ENCODE measurements around the gene DQX1. TPM values are rescaled to one million over a fixed set of nuclear protein-coding genes. Genes with fewer than 3 reads are reported as not detected.

DQX1 gene
- total and polyA plus RNA-seq, 9 of the 15 experiments (the other 6 are each of a cell fraction or from before 2014, with no cell fraction given): 0.04 to 0.38 (median 0.18) TPM; not detected in 1

DNA sequence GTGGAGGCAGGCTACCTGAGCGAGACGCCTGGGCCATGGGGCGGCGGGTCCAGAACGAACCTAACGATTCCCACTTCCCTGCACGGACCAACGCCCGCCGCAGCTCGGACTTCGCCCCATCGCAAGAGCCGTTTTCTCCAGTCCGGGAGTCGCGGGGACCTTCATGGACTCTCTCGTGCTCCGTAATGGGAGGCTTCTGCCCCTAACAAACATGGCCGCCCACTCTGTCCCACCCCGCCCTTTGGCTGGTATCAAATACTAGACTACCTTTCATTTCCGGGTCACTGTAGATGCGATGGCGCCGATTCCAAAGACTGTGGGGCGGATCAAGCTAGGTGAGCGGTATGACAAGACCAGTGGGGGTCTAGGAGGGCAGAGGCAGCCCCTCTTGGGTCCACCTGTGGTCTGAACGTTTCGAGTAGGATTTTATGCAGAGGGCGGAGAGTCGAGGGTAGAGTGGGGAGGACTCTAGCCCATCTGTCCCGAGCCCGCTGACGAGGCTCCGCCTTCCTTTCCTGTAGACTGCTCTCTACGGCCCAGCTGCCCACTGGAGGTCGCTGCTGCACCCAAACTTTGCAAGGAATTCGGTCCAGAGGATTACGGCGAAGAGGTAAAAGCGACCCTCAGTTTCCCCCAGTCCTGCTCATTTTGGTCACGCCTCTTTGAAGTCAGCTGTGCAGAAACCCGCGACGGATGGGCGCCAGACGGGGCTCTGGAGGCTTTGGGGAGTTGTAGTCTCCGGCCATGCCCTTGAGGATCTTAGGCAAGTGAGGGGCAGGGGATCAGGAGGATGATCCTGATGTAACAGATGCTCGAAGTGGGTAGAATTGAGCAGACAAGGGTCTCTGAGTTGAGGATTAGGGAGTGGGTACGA lies 43.0 kb downstream of the DQX1 start, which contains the start of the genes CCDC142 and TTC31 (continued):
- TF ChIP-seq, protein P1, sequence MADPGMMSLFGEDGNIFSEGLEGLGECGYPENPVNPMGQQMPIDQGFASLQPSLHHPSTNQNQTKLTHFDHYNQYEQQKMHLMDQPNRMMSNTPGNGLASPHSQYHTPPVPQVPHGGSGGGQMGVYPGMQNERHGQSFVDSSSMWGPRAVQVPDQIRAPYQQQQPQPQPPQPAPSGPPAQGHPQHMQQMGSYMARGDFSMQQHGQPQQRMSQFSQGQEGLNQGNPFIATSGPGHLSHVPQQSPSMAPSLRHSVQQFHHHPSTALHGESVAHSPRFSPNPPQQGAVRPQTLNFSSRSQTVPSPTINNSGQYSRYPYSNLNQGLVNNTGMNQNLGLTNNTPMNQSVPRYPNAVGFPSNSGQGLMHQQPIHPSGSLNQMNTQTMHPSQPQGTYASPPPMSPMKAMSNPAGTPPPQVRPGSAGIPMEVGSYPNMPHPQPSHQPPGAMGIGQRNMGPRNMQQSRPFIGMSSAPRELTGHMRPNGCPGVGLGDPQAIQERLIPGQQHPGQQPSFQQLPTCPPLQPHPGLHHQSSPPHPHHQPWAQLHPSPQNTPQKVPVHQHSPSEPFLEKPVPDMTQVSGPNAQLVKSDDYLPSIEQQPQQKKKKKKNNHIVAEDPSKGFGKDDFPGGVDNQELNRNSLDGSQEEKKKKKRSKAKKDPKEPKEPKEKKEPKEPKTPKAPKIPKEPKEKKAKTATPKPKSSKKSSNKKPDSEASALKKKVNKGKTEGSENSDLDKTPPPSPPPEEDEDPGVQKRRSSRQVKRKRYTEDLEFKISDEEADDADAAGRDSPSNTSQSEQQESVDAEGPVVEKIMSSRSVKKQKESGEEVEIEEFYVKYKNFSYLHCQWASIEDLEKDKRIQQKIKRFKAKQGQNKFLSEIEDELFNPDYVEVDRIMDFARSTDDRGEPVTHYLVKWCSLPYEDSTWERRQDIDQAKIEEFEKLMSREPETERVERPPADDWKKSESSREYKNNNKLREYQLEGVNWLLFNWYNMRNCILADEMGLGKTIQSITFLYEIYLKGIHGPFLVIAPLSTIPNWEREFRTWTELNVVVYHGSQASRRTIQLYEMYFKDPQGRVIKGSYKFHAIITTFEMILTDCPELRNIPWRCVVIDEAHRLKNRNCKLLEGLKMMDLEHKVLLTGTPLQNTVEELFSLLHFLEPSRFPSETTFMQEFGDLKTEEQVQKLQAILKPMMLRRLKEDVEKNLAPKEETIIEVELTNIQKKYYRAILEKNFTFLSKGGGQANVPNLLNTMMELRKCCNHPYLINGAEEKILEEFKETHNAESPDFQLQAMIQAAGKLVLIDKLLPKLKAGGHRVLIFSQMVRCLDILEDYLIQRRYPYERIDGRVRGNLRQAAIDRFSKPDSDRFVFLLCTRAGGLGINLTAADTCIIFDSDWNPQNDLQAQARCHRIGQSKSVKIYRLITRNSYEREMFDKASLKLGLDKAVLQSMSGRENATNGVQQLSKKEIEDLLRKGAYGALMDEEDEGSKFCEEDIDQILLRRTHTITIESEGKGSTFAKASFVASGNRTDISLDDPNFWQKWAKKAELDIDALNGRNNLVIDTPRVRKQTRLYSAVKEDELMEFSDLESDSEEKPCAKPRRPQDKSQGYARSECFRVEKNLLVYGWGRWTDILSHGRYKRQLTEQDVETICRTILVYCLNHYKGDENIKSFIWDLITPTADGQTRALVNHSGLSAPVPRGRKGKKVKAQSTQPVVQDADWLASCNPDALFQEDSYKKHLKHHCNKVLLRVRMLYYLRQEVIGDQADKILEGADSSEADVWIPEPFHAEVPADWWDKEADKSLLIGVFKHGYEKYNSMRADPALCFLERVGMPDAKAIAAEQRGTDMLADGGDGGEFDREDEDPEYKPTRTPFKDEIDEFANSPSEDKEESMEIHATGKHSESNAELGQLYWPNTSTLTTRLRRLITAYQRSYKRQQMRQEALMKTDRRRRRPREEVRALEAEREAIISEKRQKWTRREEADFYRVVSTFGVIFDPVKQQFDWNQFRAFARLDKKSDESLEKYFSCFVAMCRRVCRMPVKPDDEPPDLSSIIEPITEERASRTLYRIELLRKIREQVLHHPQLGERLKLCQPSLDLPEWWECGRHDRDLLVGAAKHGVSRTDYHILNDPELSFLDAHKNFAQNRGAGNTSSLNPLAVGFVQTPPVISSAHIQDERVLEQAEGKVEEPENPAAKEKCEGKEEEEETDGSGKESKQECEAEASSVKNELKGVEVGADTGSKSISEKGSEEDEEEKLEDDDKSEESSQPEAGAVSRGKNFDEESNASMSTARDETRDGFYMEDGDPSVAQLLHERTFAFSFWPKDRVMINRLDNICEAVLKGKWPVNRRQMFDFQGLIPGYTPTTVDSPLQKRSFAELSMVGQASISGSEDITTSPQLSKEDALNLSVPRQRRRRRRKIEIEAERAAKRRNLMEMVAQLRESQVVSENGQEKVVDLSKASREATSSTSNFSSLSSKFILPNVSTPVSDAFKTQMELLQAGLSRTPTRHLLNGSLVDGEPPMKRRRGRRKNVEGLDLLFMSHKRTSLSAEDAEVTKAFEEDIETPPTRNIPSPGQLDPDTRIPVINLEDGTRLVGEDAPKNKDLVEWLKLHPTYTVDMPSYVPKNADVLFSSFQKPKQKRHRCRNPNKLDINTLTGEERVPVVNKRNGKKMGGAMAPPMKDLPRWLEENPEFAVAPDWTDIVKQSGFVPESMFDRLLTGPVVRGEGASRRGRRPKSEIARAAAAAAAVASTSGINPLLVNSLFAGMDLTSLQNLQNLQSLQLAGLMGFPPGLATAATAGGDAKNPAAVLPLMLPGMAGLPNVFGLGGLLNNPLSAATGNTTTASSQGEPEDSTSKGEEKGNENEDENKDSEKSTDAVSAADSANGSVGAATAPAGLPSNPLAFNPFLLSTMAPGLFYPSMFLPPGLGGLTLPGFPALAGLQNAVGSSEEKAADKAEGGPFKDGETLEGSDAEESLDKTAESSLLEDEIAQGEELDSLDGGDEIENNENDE (IDR thresholded peaks at IDR 0.05; ENCODE audit: low read depth, low read length): no peak
- TF ChIP-seq ZNF212 (CRISPR knock-in tag; IDR thresholded peaks at IDR 0.05): no peak
- no peak for TF ChIP-seq SRSF1 (IDR thresholded peaks at IDR 0.05; ENCODE audit: low read depth, low read length)
- TF ChIP-seq, protein P2, sequence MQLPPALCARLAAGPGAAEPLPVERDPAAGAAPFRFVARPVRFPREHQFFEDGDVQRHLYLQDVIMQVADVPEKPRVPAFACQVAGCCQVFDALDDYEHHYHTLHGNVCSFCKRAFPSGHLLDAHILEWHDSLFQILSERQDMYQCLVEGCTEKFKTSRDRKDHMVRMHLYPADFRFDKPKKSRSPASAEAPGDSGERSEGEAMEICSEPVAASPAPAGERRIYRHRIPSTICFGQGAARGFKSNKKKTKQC (CRISPR knock-in tag; IDR thresholded peaks at IDR 0.05): peak; percentile 6; the same call in 1 of the 2 replicates
- peak; percentile 88 for TF ChIP-seq SUPT5H (IDR thresholded peaks at IDR 0.05)
- peak; percentile 64 to 72; a peak in 3 of 4 replicates for TF ChIP-seq FOXK2 (conservative IDR thresholded peaks at IDR 0.05 in 1 of 2, IDR thresholded peaks at IDR 0.05 in 1 of 2; ENCODE audit: low read depth in 2 of 2)
- peak; percentile 77; the same call in 1 of the 2 replicates for TF ChIP-seq DNMT1 (IDR thresholded peaks at IDR 0.05)
- no peak for TF ChIP-seq CBX5 (IDR thresholded peaks at IDR 0.05; ENCODE audit: borderline replicate concordance, low read depth)
- peak; percentile 79 to 88 for TF ChIP-seq MAZ (CRISPR knock-in tag; conservative IDR thresholded peaks at IDR 0.05 in 1 of 2, IDR thresholded peaks at IDR 0.05 in 1 of 2)
- TF ChIP-seq, protein P3, sequence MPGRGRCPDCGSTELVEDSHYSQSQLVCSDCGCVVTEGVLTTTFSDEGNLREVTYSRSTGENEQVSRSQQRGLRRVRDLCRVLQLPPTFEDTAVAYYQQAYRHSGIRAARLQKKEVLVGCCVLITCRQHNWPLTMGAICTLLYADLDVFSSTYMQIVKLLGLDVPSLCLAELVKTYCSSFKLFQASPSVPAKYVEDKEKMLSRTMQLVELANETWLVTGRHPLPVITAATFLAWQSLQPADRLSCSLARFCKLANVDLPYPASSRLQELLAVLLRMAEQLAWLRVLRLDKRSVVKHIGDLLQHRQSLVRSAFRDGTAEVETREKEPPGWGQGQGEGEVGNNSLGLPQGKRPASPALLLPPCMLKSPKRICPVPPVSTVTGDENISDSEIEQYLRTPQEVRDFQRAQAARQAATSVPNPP (IDR thresholded peaks at IDR 0.05; ENCODE audit: borderline replicate concordance, insufficient read depth, insufficient read length): no peak
- no peak for TF ChIP-seq SAP30 (IDR thresholded peaks at IDR 0.05; ENCODE audit: borderline replicate concordance, insufficient read depth, low read depth, low read length, poor library complexity, severe bottlenecking)
- TF ChIP-seq FOSL1 (tag; conservative IDR thresholded peaks at IDR 0.05): no peak; the same call in 1 of the 2 replicates
- TF ChIP-seq CHD2 (IDR thresholded peaks at IDR 0.05; ENCODE audit: low read depth, low read length): no peak
- TF ChIP-seq IFI16 (CRISPR knock-in tag; IDR thresholded peaks at IDR 0.05): no peak

Measured in K562 (cell line).